Stimulated activated naive CD4-positive, alpha-beta T cell (primary cell): ENCODE data around the gene FAAP20.

Experiments
- DNase-seq, 6 experiments: peaks; one replicate each; lab custom pipeline; 2025; lab: John Stamatoyannopoulos, UW

Gene FAAP20

GRCh38 chr1:2194319-2194897 is at the start of gene FAAP20:
Gene FAAP20 (minus strand): TSS chr1:2194772. CDS start chr1:2194749, 23 bp downstream.
- DNase-seq = peak; percentile 77 to 99 (median 92)

GRCh38 chr1:2242814-2243725 is 48.5 kb upstream of the FAAP20 start:
- DNase-seq = no peak

GRCh38 chr1:2241820-2242219 is 47.2 kb upstream of the FAAP20 start:
- DNase-seq = no peak

GRCh38 chr1:2240270-2241156 is 45.9 kb upstream of the FAAP20 start:
- DNase-seq = peak in 3 of 6 experiments; percentile 28 to 46 (median 44)

- no peak for DNase-seq
These were observed 44.9 kb upstream of the FAAP20 start for GRCh38 chr1:2239384-2239985.

GRCh38 chr1:2239013-2239370 is 44.4 kb upstream of the FAAP20 start:
- no peak for DNase-seq

- DNase-seq = no peak
These were observed 43.9 kb upstream of the FAAP20 start for GRCh38 chr1:2238361-2239012.

- no peak for DNase-seq
These were observed 43.2 kb upstream of the FAAP20 start for GRCh38 chr1:2237773-2238172.

- peak; percentile 45 to 72 (median 64) for DNase-seq
These were observed 42.4 kb upstream of the FAAP20 start for GRCh38 chr1:2236695-2237677.

- no peak for DNase-seq
These were observed 40.9 kb upstream of the FAAP20 start for GRCh38 chr1:2235300-2235998.

- DNase-seq = peak in 2 of 6 experiments; percentile 30 to 41
These were observed 40.2 kb upstream of the FAAP20 start for GRCh38 chr1:2234762-2235113.

GRCh38 chr1:2233997-2234761 is 39.6 kb upstream of the FAAP20 start:
- peak; percentile 50 to 78 (median 62) for DNase-seq

- DNase-seq = no peak
These were observed 38.9 kb upstream of the FAAP20 start for GRCh38 chr1:2233468-2233867.

GRCh38 chr1:2232916-2233438 is 38.4 kb upstream of the FAAP20 start:
- peak in 3 of 6 experiments; percentile 18 to 56 (median 42) for DNase-seq

- peak in 2 of 6 experiments; percentile 58 to 59 for DNase-seq
These were observed 37.8 kb upstream of the FAAP20 start for GRCh38 chr1:2232255-2232915.

- peak; percentile 69 to 88 (median 77) for DNase-seq
These were observed 37.1 kb upstream of the FAAP20 start for GRCh38 chr1:2231532-2232254.
